ACHN (cell line): ENCODE measurements around the gene ARFGEF2.
A peak's percentile ranks its signal among the peaks of the same experiment; 100 is the strongest.
"Not testable (repeated sequence)": the region's sequence is repeated elsewhere in the genome, so short reads cannot be mapped to it uniquely, and the experiment has no call there.

Experiments used
- DNase-seq: peaks from one replicate; pipeline ENCODE4 v3.0.0-alpha.2; 2015
- in situ Hi-C: cut with HindIII; loops from 2 replicates; pipeline ENCODE4 v1.10.0; 2017; ENCODE audit warnings: low sequenced_read_pairs, low pct_ligation_motif_present, low pct_unique_long_range_greater_than_20kb

ARFGEF2 gene

DNA sequence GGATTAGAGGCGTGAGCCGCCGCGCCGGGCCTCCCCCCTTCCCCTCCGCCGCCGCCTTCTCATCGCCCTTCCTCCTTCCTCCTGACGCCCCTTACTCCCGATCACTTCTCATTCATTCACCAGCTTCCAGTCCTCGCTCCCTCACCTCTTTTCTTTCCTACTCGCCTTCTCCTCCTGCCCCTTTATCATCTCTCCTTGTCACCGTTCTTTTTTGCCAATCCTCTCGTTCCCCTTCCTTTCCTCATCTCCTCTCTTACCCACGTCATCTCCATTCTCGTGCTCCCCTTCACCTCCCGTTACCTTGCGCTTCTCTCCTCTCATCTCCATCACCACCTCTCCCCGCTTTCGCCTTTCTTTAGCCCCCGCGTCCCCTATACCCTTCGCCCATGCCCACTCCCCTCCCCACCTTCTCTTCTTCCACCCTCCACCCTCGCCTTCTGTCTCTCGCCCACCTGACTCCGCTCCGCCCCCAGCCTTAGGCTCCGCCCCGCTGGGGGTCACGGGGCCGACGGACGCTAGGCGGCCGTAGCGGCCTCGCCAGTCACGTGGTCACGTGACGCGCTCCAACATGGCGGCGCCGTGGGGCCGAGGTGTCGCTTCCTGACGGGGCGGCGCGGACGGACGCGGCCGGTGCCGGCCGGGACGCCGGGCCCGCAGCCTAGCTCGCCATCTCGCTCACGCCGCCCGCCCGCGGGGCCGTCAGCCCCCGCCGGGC is at the start of gene ARFGEF2:
TSS of gene ARFGEF2 (plus strand) at position 544 of the 715 bp plus-strand sequence. CDS start 179 bp downstream, outside the sequence.
- in situ Hi-C loops = no loop called here
- peak; percentile 91 for DNase-seq

GRCh38 chr20:48875233-48875913 is 46.1 kb upstream of the ARFGEF2 start:
- in situ Hi-C loops = no loop called here
- no peak for DNase-seq

- no peak for DNase-seq
- in situ Hi-C loops = no loop called here
Observed at GRCh38 chr20:48875914-48876240, 45.6 kb upstream of the ARFGEF2 start.

- in situ Hi-C loops = no loop called here
- no peak for DNase-seq
Observed at GRCh38 chr20:48877304-48877703, 44.2 kb upstream of the ARFGEF2 start.

- DNase-seq = no peak
- in situ Hi-C loops = no loop called here
Observed at GRCh38 chr20:48878534-48879248, 42.8 kb upstream of the ARFGEF2 start.

- in situ Hi-C loops = no loop called here
- DNase-seq = no peak
Observed at GRCh38 chr20:48879612-48880245, 41.8 kb upstream of the ARFGEF2 start.

DNA sequence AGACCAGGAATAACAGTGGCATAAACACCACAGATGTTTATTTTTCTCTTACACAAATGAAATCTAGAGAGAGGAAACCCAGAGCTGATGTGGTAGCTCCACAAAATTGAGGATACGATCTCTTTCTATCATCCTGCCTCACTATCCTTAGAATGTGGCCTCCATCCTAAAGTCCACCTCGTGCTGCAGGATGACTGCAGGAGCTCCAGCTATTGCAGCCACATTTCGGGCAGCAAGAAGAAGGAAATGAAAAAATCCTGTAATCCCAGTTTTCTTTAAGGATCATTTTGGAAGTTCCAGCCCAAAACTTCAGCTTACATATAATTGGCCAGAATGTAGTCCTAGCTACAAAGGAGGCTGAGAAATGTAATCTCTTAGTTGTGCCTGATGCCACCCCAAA is 41.2 kb upstream of the ARFGEF2 start:
- in situ Hi-C loops = no loop called here

GRCh38 chr20:48880981-48881657 is 40.4 kb upstream of the ARFGEF2 start:
- in situ Hi-C loops = no loop called here
- no peak for DNase-seq

More for the DNA sequence above, 41.2 kb upstream of the ARFGEF2 start:
- DNase-seq = no peak

DNA sequence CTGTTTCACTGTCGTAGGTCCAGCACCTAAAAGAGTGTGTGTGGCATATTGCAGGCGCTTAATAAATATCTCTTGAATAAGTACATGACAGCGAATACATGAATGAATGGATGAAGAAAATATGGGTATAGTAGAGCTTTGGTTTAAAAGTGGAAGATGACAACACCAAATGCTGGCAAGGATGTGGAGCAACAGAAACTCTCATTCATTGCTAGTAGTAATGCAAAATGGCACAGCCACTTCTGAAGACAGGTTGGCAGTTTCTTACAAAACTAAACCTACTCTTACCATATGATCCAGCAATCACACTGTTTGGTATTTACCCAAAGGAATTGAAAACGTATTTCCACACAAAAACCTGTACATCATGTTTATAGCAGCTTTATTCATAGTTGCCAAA is 36.3 kb upstream of the ARFGEF2 start:
- in situ Hi-C loops = no loop called here
- no peak for DNase-seq

GRCh38 chr20:48886194-48886593 is 35.3 kb upstream of the ARFGEF2 start:
- in situ Hi-C loops = no loop called here
- DNase-seq = no peak

DNA sequence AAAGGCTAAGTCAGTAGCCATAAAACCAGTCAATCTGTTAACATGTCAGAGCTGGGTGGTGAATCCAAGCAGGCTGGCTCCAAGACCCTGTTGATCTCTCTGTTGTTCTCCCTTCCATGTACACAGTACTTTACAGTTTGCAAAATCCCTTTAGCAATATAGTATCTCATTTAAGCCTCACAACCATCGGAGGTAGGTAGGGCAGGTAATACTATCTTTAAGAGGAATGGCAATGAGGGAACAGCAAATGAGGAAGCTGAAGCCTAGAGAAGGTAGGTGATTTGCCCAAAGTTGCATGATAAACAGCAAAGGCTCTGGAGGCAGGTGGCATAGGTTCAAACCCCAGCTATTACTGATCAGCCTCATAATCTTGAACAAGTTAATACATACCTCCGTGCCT is 34.7 kb upstream of the ARFGEF2 start:
- in situ Hi-C loops = no loop called here
- no peak for DNase-seq

GRCh38 chr20:48888517-48888916 is 33.0 kb upstream of the ARFGEF2 start:
- in situ Hi-C loops, DNase-seq: not testable (repeated sequence)

- in situ Hi-C loops = no loop called here
- no peak for DNase-seq
Observed at GRCh38 chr20:48889140-48889790, 32.2 kb upstream of the ARFGEF2 start.

DNA sequence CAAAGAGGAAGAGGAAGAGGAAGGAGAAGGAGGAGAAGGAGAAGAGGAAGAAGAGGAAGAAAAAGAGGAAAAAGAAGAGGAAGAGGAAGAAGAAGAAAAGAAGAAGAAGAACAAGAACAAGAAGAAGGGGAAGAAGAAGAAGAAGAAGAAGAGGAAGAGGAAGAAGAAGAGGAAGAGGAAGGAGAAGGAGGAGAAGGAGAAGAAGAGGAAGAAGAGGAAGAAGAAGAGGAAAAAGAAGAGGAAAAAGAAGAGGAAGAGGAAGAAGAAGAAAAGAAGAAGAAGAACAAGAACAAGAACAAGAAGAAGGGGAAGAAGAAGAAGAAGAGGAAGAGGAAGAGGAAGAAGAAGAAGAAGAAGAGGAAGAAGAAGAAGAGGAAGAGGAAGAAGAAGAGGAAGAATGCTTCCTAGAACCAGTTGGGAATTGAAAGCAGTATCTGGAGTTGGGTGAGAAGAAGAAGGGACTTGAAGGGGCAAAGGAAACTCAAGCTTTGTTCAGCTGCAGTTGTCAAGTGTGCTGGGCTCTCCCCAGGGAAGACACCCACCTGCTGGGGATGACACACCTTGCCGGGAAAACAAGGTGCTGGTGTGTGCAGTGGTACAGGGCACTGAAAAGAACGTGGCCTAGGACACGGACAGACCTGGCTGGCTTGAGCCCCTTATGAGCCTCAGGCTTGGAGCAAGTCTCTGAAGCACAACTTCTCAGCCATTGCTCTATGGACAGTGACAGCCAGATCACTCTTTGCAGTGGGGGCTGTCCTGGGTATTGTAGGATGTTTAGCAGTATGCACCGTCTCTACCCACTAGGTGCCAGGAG is 30.1 kb upstream of the ARFGEF2 start:
- no peak for DNase-seq
- in situ Hi-C loops = no loop called here

GRCh38 chr20:48892049-48892470 is 29.5 kb upstream of the ARFGEF2 start:
- in situ Hi-C loops = no loop called here
- DNase-seq = no peak

DNA sequence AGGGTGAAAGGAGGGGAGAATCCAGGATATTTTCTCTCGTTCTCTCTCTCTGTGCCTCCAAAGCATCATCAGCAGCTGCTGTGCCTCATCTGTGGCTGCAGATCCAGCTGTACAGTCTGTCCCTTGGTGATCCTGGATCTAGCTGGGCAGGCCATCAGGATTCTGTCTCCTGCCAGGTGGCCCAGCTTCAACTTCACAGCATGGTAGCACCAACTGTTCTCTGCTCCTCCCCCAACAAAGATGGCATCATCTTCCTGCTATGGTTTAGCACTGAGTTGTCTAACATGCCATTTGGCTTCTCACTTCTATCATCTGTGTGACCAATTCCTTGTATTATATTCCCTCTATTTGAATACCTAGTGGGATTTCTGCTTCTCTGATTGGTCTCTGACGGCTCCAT is 28.6 kb upstream of the ARFGEF2 start:
- no peak for DNase-seq
- in situ Hi-C loops = no loop called here

DNA sequence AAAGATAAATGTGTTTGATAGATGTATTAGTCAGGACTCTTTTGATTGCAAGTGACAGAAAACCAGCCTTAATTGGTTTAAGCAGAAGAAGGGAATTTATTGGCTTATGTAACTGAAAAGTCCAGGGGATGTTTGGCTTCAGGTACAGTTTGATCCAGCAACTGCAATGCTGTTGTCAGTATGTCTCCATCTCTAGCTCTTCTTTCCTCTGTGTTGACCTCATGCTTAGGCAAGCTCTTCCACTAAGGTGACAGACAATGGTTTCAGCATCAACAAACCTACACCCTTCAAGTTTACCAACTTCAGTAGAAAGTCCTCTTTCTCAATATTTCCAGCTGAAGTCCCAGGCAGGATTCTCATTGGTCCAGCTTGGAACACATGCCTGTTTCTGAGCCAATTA is 28.1 kb upstream of the ARFGEF2 start:
- no peak for DNase-seq
- in situ Hi-C loops = no loop called here
